ENCODE data around the gene BEST2.
A peak's percentile ranks its signal among the peaks of the same experiment; 100 is the strongest.
"Not testable (repeated sequence)": the region's sequence is repeated elsewhere in the genome, so short reads cannot be mapped to it uniquely, and the experiment has no call there.

Gene BEST2

GRCh38 chr19:12797141-12797587, 45.6 kb downstream of the BEST2 start:
- Histone ChIP-seq H3K36me3 (ENCODE audit: insufficient read depth, low read length) (peaks cover 22% of the 10 kb centered on the region), H3K27ac (ENCODE audit: low read depth, low read length) (no peak overlapping the region), H3K9me3 (ENCODE audit: low read length) (no peaks in the 10 kb centered on the region), H3K4me3 (ENCODE audit: low read depth in 1 of 2, low read length in 2 of 2) (no peak overlapping the region), H3K27me3 (ENCODE audit: control insufficient read depth in 1 of 2, insufficient read depth in 2 of 2, low read length in 2 of 2) (no peaks in the 10 kb centered on the region), H3K4me1 (ENCODE audit: insufficient read depth, low read length) (peaks cover 19% of the 10 kb centered on the region), H3K9ac (ENCODE audit: low read length) (no peak overlapping the region)

DNA sequence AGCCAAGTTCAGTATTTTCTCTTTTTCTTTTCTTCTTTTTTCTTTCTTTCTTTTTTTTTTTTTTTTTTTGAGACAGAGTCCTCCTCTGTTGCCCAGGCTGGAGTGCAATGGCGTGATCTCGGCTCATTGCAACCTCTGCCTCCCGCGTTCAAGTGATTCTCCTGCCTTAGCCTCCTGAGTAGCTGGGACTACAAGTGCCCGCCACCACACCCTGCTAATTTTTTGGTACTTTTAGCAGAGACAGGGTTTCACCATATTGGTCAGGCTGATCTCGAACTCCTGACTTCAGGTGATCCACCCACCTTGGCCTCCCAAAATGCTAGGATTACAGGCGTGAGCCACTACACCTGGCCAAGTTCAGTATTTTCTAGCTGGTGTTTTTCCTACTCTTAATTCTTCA, 46.0 kb downstream of the BEST2 start:
- H3K27me3 ChIP-seq (ENCODE audit: control insufficient read depth in 1 of 2, insufficient read depth in 2 of 2, low read length in 2 of 2); H3K9ac ChIP-seq (ENCODE audit: low read length); H3K9me3 ChIP-seq (ENCODE audit: low read length); H3K27ac ChIP-seq (ENCODE audit: low read depth, low read length); H3K4me3 ChIP-seq (ENCODE audit: low read depth in 1 of 2, low read length in 2 of 2): not testable (repeated sequence)
- H3K4me1 ChIP-seq (ENCODE audit: insufficient read depth, low read length), result peaks cover 24% of the 10 kb centered on the region
- H3K36me3 ChIP-seq (ENCODE audit: insufficient read depth, low read length), result peaks cover 22% of the 10 kb centered on the region

DNA sequence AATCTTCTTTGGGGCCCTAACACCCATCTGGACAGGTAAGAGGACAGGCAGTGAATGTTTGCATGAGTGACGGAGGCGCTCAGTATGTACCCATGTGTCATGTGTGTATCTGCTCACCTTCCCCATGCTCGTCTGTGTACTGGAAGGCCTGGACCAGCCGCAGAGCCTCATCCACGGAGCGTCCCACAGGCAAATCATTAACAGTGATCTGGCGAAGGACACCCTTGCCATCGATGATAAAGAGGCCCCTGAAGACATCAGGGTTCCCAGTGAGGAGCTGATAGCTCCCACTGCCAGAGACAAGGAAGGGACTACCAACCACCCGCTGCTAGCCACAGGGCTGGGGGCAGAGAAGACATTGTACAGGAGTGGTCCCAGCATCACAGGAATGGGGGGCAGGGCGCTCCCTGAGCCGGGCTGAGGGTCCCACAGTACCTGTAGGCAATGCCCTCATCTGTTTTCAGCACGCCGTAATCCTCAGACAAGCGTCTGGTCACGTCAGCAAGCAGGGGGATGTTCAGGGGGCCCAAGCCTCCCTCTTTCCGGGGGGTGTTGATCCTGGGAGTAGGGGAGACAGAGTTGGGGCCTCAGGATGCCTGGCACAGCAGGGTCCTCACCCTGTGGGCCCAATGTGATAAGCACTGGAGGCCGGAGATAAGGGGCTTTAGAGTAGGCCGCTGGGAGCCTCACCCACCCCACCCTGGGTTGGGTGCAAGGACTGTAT, 48.3 kb downstream of the BEST2 start:
- H3K9ac ChIP-seq (ENCODE audit: low read length), result peak overlapping the region; percentile 84
- peaks cover 22% of the 10 kb centered on the region for H3K36me3 ChIP-seq (ENCODE audit: insufficient read depth, low read length)
- no peaks in the 10 kb centered on the region for H3K9me3 ChIP-seq (ENCODE audit: low read length)
- peaks cover 24% of the 10 kb centered on the region for H3K4me1 ChIP-seq (ENCODE audit: insufficient read depth, low read length)
- peak overlapping the region in 1 of 2 donors; percentile 94 for H3K4me3 ChIP-seq (ENCODE audit: low read depth in 1 of 2, low read length in 2 of 2)
- no peaks in the 10 kb centered on the region for H3K27me3 ChIP-seq (ENCODE audit: control insufficient read depth in 1 of 2, insufficient read depth in 2 of 2, low read length in 2 of 2)
- no peak overlapping the region for H3K27ac ChIP-seq (ENCODE audit: low read depth, low read length)

DNA sequence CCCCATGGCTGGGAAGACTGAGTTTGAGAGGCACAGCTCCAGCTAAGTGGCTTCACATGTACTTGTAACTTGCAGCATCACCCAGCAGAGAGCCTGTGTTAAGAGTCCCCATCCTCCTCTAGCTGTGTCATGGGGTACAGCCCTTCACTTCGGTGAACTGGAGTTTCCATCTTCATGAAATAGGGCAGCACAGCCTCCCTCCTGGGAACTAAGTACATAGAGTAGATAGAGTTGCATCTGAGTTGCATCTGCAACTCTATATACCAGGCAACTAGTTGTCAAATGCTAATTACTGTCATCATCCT, 48.8 kb downstream of the BEST2 start:
- H3K9ac ChIP-seq (ENCODE audit: low read length), result peak overlapping the region; percentile 84
- H3K9me3 ChIP-seq (ENCODE audit: low read length), result no peaks in the 10 kb centered on the region
- H3K27ac ChIP-seq (ENCODE audit: low read depth, low read length), result no peak overlapping the region
- H3K27me3 ChIP-seq (ENCODE audit: control insufficient read depth in 1 of 2, insufficient read depth in 2 of 2, low read length in 2 of 2), result no peaks in the 10 kb centered on the region
- peaks cover 24% of the 10 kb centered on the region for H3K4me1 ChIP-seq (ENCODE audit: insufficient read depth, low read length)
- peaks cover 22% of the 10 kb centered on the region for H3K36me3 ChIP-seq (ENCODE audit: insufficient read depth, low read length)
- H3K4me3 ChIP-seq (ENCODE audit: low read depth in 1 of 2, low read length in 2 of 2), result peak overlapping the region in 1 of 2 donors; percentile 94

GRCh38 chr19:12800923-12801465, 49.4 kb downstream of the BEST2 start:
- peak overlapping the region; percentile 69 for H3K27ac ChIP-seq (ENCODE audit: low read depth, low read length)
- peak overlapping the region; percentile 61 to 94 for H3K4me3 ChIP-seq (ENCODE audit: low read depth in 1 of 2, low read length in 2 of 2)
- H3K4me1 ChIP-seq (ENCODE audit: insufficient read depth, low read length), result peaks cover 23% of the 10 kb centered on the region

DNA sequence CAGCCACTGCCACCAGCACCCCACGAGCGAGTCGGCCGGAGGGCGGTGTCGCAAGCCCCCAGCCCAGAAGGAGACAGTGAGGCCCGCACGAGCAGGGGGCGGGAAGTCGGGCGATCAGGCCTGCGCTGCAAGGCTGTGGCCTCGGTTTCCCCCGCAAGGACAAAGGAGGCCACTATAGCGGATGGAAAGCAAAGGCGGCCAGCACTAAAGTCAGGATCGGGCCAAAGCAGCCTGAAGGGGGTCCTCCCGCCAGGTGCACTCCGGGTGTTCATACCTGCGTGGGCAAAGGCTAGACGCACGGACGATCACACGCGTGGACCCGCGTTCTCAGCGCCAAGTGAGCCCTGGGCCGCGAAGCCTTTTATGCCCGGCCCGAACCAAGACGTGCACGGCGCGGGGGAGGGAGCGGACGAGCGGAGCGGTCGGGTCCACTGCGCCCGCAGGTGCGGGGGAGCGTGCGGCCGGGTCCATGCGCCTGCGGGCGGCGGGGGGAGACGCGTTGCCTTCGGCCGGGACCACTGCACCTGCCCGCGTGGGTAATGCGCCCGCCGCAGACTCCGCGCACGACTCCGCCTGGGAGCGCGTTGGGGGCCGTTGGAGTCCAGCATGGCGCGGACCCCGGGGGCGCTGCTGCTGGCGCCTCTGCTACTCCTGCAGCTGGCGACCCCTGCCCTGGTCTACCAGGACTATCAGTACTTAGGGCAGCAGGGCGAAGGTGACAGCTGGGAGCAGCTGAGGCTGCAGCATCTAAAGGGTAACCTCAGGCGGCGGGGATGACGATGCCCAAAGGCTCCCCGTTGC, 50.1 kb downstream of the BEST2 start, which contains the start of the genes PRDX2 and THSD8:
Gene PRDX2, minus strand, starts transcription at position 335 of the 801 bp plus-strand sequence. CDS start 539 bp downstream, outside the sequence.
Gene THSD8, plus strand, starts transcription at position 604 of the 801 bp plus-strand sequence. Its CDS starts 3 bp downstream, at position 607.
- Histone ChIP-seq H3K27me3 (ENCODE audit: control insufficient read depth in 1 of 2, insufficient read depth in 2 of 2, low read length in 2 of 2) (no peaks in the 10 kb centered on the region), H3K4me3 (ENCODE audit: low read depth in 1 of 2, low read length in 2 of 2) (peak within 1 kb of the TSS; percentile 61 to 94), H3K9ac (ENCODE audit: low read length) (peak within 1 kb of the TSS; percentile 84), H3K36me3 (ENCODE audit: insufficient read depth, low read length) (peaks cover 22% of the 10 kb centered on the region), H3K9me3 (ENCODE audit: low read length) (no peaks in the 10 kb centered on the region), H3K27ac (ENCODE audit: low read depth, low read length) (peak within 1 kb of the TSS; percentile 69), H3K4me1 (ENCODE audit: insufficient read depth, low read length) (peaks cover 22% of the 10 kb centered on the region)

More at GRCh38 chr19:12800923-12801465, 49.4 kb downstream of the BEST2 start:
- H3K27me3 ChIP-seq (ENCODE audit: control insufficient read depth in 1 of 2, insufficient read depth in 2 of 2, low read length in 2 of 2), result no peaks in the 10 kb centered on the region
- H3K9ac ChIP-seq (ENCODE audit: low read length), result peak overlapping the region; percentile 84
- H3K9me3 ChIP-seq (ENCODE audit: low read length), result no peaks in the 10 kb centered on the region
- H3K36me3 ChIP-seq (ENCODE audit: insufficient read depth, low read length), result peaks cover 22% of the 10 kb centered on the region

DNA sequence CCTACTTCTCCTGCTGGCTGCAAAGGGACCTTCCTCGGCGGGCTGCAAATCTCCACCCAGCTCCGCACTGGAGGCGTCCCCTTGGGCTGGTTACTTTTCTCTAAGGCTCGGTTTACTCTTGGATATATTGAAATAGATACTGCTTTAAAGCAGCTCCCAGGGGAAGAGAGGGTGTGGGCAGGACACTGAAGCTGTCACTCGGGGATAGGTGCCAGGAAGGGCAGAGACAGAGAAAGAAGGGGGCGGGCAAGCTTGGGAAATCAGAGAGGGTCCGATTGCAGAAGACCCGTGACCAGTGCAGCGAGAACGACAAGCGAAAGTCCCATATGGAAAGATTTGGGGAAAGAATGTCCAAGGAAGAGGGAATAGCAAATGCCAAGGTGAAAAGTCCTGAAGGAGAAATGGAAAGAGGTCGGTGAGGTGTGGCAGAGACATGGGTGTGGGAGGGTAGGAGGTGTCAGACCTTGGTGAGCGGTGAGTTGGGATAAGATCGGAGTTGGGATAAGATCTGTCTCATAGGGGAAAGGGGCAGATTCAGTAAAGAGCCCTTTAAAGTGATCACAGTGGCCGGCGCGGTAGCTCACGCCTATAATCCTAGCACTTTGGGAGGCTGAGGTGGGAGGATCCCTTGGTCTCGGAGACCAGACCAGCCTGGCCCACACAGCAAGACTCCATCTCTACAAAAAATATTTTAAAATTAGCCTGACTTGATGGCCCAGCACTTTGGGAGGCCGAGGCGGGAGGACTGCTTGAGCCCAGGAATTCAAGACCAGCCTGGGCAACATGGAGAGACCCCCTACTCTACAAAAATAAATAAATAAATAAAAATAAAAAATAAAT, 50.9 kb downstream of the BEST2 start:
- Histone ChIP-seq H3K27me3 (ENCODE audit: control insufficient read depth in 1 of 2, insufficient read depth in 2 of 2, low read length in 2 of 2) (no peaks in the 10 kb centered on the region), H3K27ac (ENCODE audit: low read depth, low read length) (peak overlapping the region; percentile 69), H3K36me3 (ENCODE audit: insufficient read depth, low read length) (peaks cover 16% of the 10 kb centered on the region), H3K9me3 (ENCODE audit: low read length) (no peaks in the 10 kb centered on the region), H3K4me3 (ENCODE audit: low read depth in 1 of 2, low read length in 2 of 2) (peak overlapping the region; percentile 61 to 94), H3K9ac (ENCODE audit: low read length) (no peak overlapping the region), H3K4me1 (ENCODE audit: insufficient read depth, low read length) (peaks cover 29% of the 10 kb centered on the region)

DNA sequence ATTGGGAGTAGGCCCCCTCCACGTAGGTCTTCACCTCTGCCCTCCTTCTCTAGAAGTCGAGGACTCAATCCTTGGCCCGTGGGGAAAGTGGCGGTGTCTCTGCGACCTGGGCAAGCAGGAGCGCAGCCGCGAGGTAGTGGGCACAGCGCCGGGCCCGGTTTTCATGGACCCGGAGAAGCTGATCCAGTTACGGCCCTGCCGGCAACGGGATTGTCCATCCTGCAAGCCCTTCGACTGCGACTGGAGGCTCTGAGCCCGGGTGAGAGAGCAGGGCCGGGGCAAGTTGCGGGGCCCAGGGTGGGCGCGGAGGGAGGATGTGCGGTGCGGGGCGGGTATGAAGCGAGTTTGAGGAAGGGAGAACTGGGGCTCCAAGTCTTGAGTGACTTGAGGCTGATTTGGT, 52.5 kb downstream of the BEST2 start:
- Histone ChIP-seq H3K36me3 (ENCODE audit: insufficient read depth, low read length) (peaks cover 21% of the 10 kb centered on the region), H3K27me3 (ENCODE audit: control insufficient read depth in 1 of 2, insufficient read depth in 2 of 2, low read length in 2 of 2) (no peaks in the 10 kb centered on the region), H3K4me1 (ENCODE audit: insufficient read depth, low read length) (peaks cover 29% of the 10 kb centered on the region), H3K4me3 (ENCODE audit: low read depth in 1 of 2, low read length in 2 of 2) (no peak overlapping the region), H3K9ac (ENCODE audit: low read length) (no peak overlapping the region), H3K9me3 (ENCODE audit: low read length) (no peaks in the 10 kb centered on the region), H3K27ac (ENCODE audit: low read depth, low read length) (no peak overlapping the region)

DNA sequence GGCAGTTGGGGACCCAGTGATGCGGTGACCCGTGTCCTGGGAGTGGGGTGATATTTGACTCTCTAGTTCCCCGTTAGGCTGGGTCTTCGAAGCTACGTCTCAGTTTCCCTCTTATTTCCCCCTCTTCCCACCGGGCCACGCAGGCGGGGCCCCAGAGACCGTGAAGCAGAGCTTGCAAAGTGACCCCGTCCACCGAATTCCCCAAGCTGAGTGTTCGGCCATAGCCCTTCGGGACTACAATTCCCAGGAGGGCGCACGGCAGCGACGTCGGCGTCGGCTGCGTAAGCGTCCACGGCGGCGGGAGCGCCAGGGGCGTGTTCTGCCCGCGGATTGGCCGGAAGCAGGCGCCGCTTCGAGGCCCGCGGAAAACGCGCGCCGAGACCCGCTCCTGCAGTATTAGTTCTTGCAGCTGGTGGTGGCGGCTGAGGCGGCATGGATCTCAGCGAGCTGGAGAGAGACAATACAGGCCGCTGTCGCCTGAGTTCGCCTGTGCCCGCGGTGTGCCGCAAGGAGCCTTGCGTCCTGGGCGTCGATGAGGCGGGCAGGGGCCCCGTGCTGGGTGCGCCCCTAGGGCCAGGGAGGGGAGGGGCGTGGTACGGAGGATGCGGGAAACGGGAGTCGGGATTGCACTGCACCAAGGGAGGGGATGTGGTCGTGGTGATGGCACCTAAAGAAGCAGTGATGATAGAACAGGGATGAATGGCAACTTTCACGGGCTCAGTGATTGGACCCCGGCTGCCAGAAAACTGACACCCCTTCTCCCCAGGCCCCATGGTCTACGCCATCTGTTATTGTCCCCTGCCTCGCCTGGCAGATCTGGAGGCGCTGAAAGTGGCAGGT, 54.9 kb downstream of the BEST2 start, which contains the start of gene RNASEH2A:
Gene RNASEH2A, plus strand, starts transcription at position 343 of the 840 bp plus-strand sequence. Its CDS starts 90 bp downstream, at position 433.
- H3K27ac ChIP-seq (ENCODE audit: low read depth, low read length), result peak within 1 kb of the TSS; percentile 67
- no peaks in the 10 kb centered on the region for H3K27me3 ChIP-seq (ENCODE audit: control insufficient read depth in 1 of 2, insufficient read depth in 2 of 2, low read length in 2 of 2)
- peak within 1 kb of the TSS; percentile 42 for H3K9ac ChIP-seq (ENCODE audit: low read length)
- H3K9me3 ChIP-seq (ENCODE audit: low read length), result no peaks in the 10 kb centered on the region
- peaks cover 5% of the 10 kb centered on the region for H3K36me3 ChIP-seq (ENCODE audit: insufficient read depth, low read length)
- H3K4me1 ChIP-seq (ENCODE audit: insufficient read depth, low read length), result peaks cover 18% of the 10 kb centered on the region
- peak within 1 kb of the TSS; percentile 55 to 72 for H3K4me3 ChIP-seq (ENCODE audit: low read depth in 1 of 2, low read length in 2 of 2)

Data from muscle layer of colon (tissue), 2 donors.